ENCODE data around the gene GPAT2.
"Not testable (repeated sequence)": the region's sequence is repeated elsewhere in the genome, so short reads cannot be mapped to it uniquely, and the experiment has no call there.

- not testable (repeated sequence) for TF ChIP-seq SUZ12 (IDR thresholded peaks at IDR 0.05; ENCODE audit: low read length); JUND (IDR thresholded peaks at IDR 0.05; ENCODE audit: low read length); SIN3A (conservative IDR thresholded peaks at IDR 0.05 in 1 of 2, IDR thresholded peaks at IDR 0.05 in 1 of 2; ENCODE audit: low read depth in 1 of 2, low read length in 2 of 2)
Observed at GRCh38 chr2:96027725-96028325, 6.9 kb downstream of the GPAT2 start.
